Measurements from ENCODE around the gene DNAJC10. TPM values are rescaled to one million over a fixed set of nuclear protein-coding genes. Genes with fewer than 3 reads are reported as not detected.

DNAJC10 gene
- polyA plus RNA-seq, 3 donors = 25.2 to 102 (median 79.4) TPM

DNA sequence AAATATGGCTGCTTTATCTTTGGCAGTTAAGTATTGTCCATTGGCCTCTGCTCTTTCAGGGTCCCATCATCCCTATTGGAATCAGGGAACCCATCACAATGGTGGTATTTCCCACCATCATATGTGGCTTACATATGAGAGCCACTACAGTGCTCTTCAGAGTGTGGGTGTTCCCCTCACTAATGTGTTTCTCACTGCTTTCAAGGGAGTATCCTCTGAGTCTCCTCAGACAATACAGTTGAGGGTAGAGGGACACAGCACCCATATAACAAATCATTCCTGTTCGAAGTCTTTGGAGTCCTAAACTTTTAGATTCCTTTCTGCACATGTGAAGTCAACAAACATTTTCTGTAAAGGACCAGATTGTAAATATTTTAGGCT, 48.8 kb upstream of the DNAJC10 start:
- Mint-ChIP-seq H3K36me3 (no peaks in the 10 kb centered on the region), H3K4me1 (peaks cover 5% of the 10 kb centered on the region), H3K27ac (no peak overlapping the region), H3K9me3 (peaks cover 0 to 5% (median 2%) of the 10 kb centered on the region in 7 donors), H3K27me3 (ENCODE audit: low read depth in 3 of 3) (peaks cover 0 to 5% (median 4%) of the 10 kb centered on the region in 3 donors), H3K4me3 (no peak overlapping the region)
- no peaks in the 10 kb centered on the region for H3K36me3 ChIP-seq (replicated peaks in 1 of 2; ENCODE audit: control insufficient read depth in 1 of 2, insufficient read depth in 2 of 2, low read length in 2 of 2)
- WGBS (ENCODE audit: insufficient coverage) = no CpG with 5 or more reads among the region's 1 CpG
- H3K4me3 ChIP-seq (replicated peaks in 1 of 3; ENCODE audit: low read depth in 2 of 3, low read length in 3 of 3) = no peak overlapping the region
- TF ChIP-seq, protein P1, sequence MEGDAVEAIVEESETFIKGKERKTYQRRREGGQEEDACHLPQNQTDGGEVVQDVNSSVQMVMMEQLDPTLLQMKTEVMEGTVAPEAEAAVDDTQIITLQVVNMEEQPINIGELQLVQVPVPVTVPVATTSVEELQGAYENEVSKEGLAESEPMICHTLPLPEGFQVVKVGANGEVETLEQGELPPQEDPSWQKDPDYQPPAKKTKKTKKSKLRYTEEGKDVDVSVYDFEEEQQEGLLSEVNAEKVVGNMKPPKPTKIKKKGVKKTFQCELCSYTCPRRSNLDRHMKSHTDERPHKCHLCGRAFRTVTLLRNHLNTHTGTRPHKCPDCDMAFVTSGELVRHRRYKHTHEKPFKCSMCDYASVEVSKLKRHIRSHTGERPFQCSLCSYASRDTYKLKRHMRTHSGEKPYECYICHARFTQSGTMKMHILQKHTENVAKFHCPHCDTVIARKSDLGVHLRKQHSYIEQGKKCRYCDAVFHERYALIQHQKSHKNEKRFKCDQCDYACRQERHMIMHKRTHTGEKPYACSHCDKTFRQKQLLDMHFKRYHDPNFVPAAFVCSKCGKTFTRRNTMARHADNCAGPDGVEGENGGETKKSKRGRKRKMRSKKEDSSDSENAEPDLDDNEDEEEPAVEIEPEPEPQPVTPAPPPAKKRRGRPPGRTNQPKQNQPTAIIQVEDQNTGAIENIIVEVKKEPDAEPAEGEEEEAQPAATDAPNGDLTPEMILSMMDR (IDR thresholded peaks at IDR 0.05) = no peak
- no peak for DNase-seq
- no peaks in the 10 kb centered on the region for H3K79me2 ChIP-seq (ENCODE audit: insufficient read depth, low read length)
- no peaks in the 10 kb centered on the region for H3K4me1 ChIP-seq (ENCODE audit: control insufficient read depth in 1 of 2, insufficient read depth in 2 of 2, low read length in 2 of 2)
- H3K4me2 ChIP-seq (replicated peaks; ENCODE audit: extremely low read depth, low read length, poor library complexity, severe bottlenecking) = no peak overlapping the region
- no peak overlapping the region for H3K27ac ChIP-seq (ENCODE audit: low read depth in 1 of 2, low read length in 2 of 2)
- intact Hi-C loops (cut with micrococcal nuclease) = no loop called here
- H4K20me1 ChIP-seq (ENCODE audit: insufficient read depth, low read length) = no peaks in the 10 kb centered on the region
- no peaks in the 10 kb centered on the region for H3K27me3 ChIP-seq (ENCODE audit: control insufficient read depth in 2 of 2, insufficient read depth in 2 of 2, low read length in 2 of 2)
- no peak overlapping the region for H3K9ac ChIP-seq (ENCODE audit: insufficient read depth, low read length, poor library complexity, severe bottlenecking)
- H2AFZ ChIP-seq (ENCODE audit: insufficient read depth, low read depth, low read length, poor library complexity, severe bottlenecking) = peak overlapping the region; percentile 68
- no peaks in the 10 kb centered on the region for H3K9me3 ChIP-seq (replicated peaks in 1 of 2; ENCODE audit: control insufficient read depth in 1 of 2, insufficient read depth in 1 of 2, low read length in 2 of 2)

DNA sequence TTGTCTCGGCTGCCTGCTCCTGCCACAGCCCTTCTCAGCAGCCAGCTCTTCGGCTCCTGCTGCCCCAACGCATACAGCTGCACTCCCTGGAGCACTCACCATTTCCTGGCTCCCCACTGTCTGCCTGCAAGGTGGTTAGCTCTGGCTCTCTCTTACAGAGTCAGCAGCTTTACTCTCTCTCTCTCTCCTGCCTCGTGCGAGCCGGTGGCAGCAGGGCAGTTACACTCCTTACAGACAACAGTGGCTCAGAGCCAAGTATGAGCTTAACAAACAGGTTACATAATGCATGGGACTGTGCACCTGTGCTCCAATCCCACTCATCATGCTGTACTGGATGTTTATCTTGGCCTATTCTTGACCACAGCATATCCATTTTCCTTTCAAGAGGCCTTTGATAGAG, 47.4 kb upstream of the DNAJC10 start:
- Histone ChIP-seq H3K4me3 (replicated peaks in 1 of 3; ENCODE audit: low read depth in 2 of 3, low read length in 3 of 3) (no peak overlapping the region), H3K27ac (ENCODE audit: low read depth in 1 of 2, low read length in 2 of 2) (no peak overlapping the region), H3K9me3 (replicated peaks in 1 of 2; ENCODE audit: control insufficient read depth in 1 of 2, insufficient read depth in 1 of 2, low read length in 2 of 2) (no peaks in the 10 kb centered on the region), H3K4me1 (ENCODE audit: control insufficient read depth in 1 of 2, insufficient read depth in 2 of 2, low read length in 2 of 2) (no peaks in the 10 kb centered on the region), H3K79me2 (ENCODE audit: insufficient read depth, low read length) (no peaks in the 10 kb centered on the region), H3K27me3 (ENCODE audit: control insufficient read depth in 2 of 2, insufficient read depth in 2 of 2, low read length in 2 of 2) (no peaks in the 10 kb centered on the region), H4K20me1 (ENCODE audit: insufficient read depth, low read length) (no peaks in the 10 kb centered on the region), H3K4me2 (replicated peaks; ENCODE audit: extremely low read depth, low read length, poor library complexity, severe bottlenecking) (no peak overlapping the region), H3K36me3 (replicated peaks in 1 of 2; ENCODE audit: control insufficient read depth in 1 of 2, insufficient read depth in 2 of 2, low read length in 2 of 2) (no peaks in the 10 kb centered on the region), H3K9ac (ENCODE audit: insufficient read depth, low read length, poor library complexity, severe bottlenecking) (no peak overlapping the region), H2AFZ (ENCODE audit: insufficient read depth, low read depth, low read length, poor library complexity, severe bottlenecking) (peak overlapping the region; percentile 43)
- no peak for DNase-seq
- intact Hi-C loops (cut with micrococcal nuclease) = no loop called here
- Mint-ChIP-seq H3K4me3 (no peak overlapping the region), H3K4me1 (peaks cover 5% of the 10 kb centered on the region), H3K9me3 (peaks cover 0 to 5% (median 2%) of the 10 kb centered on the region in 7 donors), H3K27ac (no peak overlapping the region), H3K27me3 (ENCODE audit: low read depth in 3 of 3) (peaks cover 0 to 4% (median 3%) of the 10 kb centered on the region in 3 donors), H3K36me3 (no peaks in the 10 kb centered on the region)
- TF ChIP-seq, protein P1 (IDR thresholded peaks at IDR 0.05) = no peak
- 86% methylated on average over 6 of the region's 6 CpGs for WGBS (ENCODE audit: insufficient coverage)

Data from CD14-positive monocyte (primary cell).